OCI-LY1 (cell line): ENCODE measurements around the gene HLCS.

Source experiments
- H2AFZ ChIP-seq: fragments of 200-600 bp; sonication (generic), shearing (Covaris generic); 2 replicates; pipeline ENCODE4 v1.6.0; 2014; ENCODE audit warnings: antibody characterized with exemption, mild to moderate bottlenecking, low read length
- H3F3A ChIP-seq: fragments of 200-600 bp; sonication (generic), shearing (Covaris generic); 2 replicates; pipeline ENCODE4 v1.6.0; 2014; ENCODE audit warnings: mild to moderate bottlenecking, antibody characterized with exemption, low read length, moderate library complexity; ENCODE audit not compliant: insufficient read depth
- H3K27ac ChIP-seq: fragments of 200-600 bp; sonication (generic); 2 replicates; pipeline ENCODE4 v1.5.1; 2014; ENCODE audit warnings: low read length, mixed run types, mild to moderate bottlenecking, low read depth; ENCODE audit not compliant: poor library complexity, severe bottlenecking
- H3K27me3 ChIP-seq: fragments of 200-600 bp; sonication (generic); 2 replicates; pipeline ENCODE4 v1.6.0; 2014; ENCODE audit warnings: antibody characterized with exemption, mild to moderate bottlenecking, low read length, moderate library complexity; ENCODE audit not compliant: insufficient read depth
- H3K36me3 ChIP-seq: fragments of 200-600 bp; sonication (generic); 2 replicates; pipeline ENCODE4 v1.6.1; 2014; ENCODE audit warnings: mild to moderate bottlenecking, antibody characterized with exemption, low read length, moderate library complexity, mixed read lengths; ENCODE audit not compliant: insufficient read depth
- H3K4me1 ChIP-seq: fragments of 200-600 bp; sonication (generic); 2 replicates; pipeline ENCODE4 v1.5.1; 2014; ENCODE audit warnings: mild to moderate bottlenecking, low read length, moderate library complexity; ENCODE audit not compliant: insufficient read depth, severe bottlenecking
- H3K4me2 ChIP-seq: fragments of 200-600 bp; sonication (generic), shearing (Covaris generic); 2 replicates; pipeline ENCODE4 v1.6.1; 2014; ENCODE audit warnings: low read length
- H3K4me3 ChIP-seq: fragments of 200-600 bp; sonication (generic); 2 replicates; pipeline ENCODE4 v1.5.1; 2014; ENCODE audit warnings: low read length, low read depth, mild to moderate bottlenecking, mixed read lengths; ENCODE audit not compliant: poor library complexity, severe bottlenecking
- H3K79me2 ChIP-seq: fragments of 200-600 bp; shearing (Covaris generic); 2 replicates; pipeline ENCODE4 v1.6.1; 2016; ENCODE audit warnings: mixed run types, low read length, mixed read lengths; ENCODE audit not compliant: insufficient read depth
- H3K9ac ChIP-seq: fragments of 200-600 bp; sonication (generic), shearing (Covaris generic); 2 replicates; pipeline ENCODE4 v1.6.1; 2014; ENCODE audit warnings: mild to moderate bottlenecking, low read length, mixed read lengths
- H3K9me2 ChIP-seq: fragments of 200-600 bp; sonication (generic), shearing (Covaris generic); 2 replicates; pipeline ENCODE4 v1.6.1; 2014; ENCODE audit warnings: low read depth, mild to moderate bottlenecking, low read length, mixed read lengths
- H3K9me3 ChIP-seq: fragments of 200-600 bp; shearing (Covaris generic); 2 replicates; pipeline ENCODE4 v1.6.1; 2014; ENCODE audit warnings: low read length, mixed read lengths
- H4K20me1 ChIP-seq: fragments of 200-600 bp; sonication (generic), shearing (Covaris generic); 2 replicates; pipeline ENCODE4 v1.6.0; 2016; ENCODE audit warnings: mild to moderate bottlenecking, low read length; ENCODE audit not compliant: insufficient read depth
- CTCF ChIP-seq: fragments of 200-600 bp; sonication (generic), shearing (Covaris generic); IDR thresholded peaks from 2 replicates; pipeline ENCODE4 v1.5.1; 2017; ENCODE audit warnings: mild to moderate bottlenecking, antibody characterized with exemption, low read length, moderate library complexity, mixed read lengths
- EZH2 ChIP-seq: fragments of 200-600 bp; sonication (generic), shearing (Covaris generic); IDR thresholded peaks from 2 replicates; pipeline ENCODE4 v1.8.0; 2017; ENCODE audit warnings: borderline replicate concordance, mixed run types, mild to moderate bottlenecking, antibody characterized with exemption, low read length, moderate library complexity, mixed read lengths

HLCS gene

GRCh38 chr21:36892201-36892600 lies 74.3 kb downstream of the HLCS start:
- no peak for TF ChIP-seq CTCF
- no peak for TF ChIP-seq EZH2
- H3K9ac ChIP-seq, result no peak overlapping the region
- H3K27ac ChIP-seq, result no peak overlapping the region
- H4K20me1 ChIP-seq, result no peaks in the 10 kb centered on the region
- no peaks in the 10 kb centered on the region for H3K9me2 ChIP-seq
- no peaks in the 10 kb centered on the region for H3K79me2 ChIP-seq
- no peak overlapping the region for H2AFZ ChIP-seq
- H3K27me3 ChIP-seq, result no peaks in the 10 kb centered on the region
- no peaks in the 10 kb centered on the region for H3K9me3 ChIP-seq
- no peak overlapping the region for H3K4me3 ChIP-seq
- peaks cover 12% of the 10 kb centered on the region; the same call in 1 of the 2 replicates for H3K36me3 ChIP-seq
- H3K4me2 ChIP-seq, result no peak overlapping the region
- H3K4me1 ChIP-seq, result no peaks in the 10 kb centered on the region
- H3F3A ChIP-seq, result no peaks in the 10 kb centered on the region

- H4K20me1 ChIP-seq, result no peaks in the 10 kb centered on the region
- H2AFZ ChIP-seq, result no peak overlapping the region
- no peaks in the 10 kb centered on the region for H3K79me2 ChIP-seq
- no peaks in the 10 kb centered on the region for H3K4me1 ChIP-seq
- H3K9me2 ChIP-seq, result no peaks in the 10 kb centered on the region
- peaks cover 11% of the 10 kb centered on the region; the same call in 1 of the 2 replicates for H3K36me3 ChIP-seq
- H3K4me3 ChIP-seq, result no peak overlapping the region
- no peaks in the 10 kb centered on the region for H3K9me3 ChIP-seq
- TF ChIP-seq CTCF, result no peak
- no peak for TF ChIP-seq EZH2
- no peak overlapping the region for H3K4me2 ChIP-seq
- no peaks in the 10 kb centered on the region for H3F3A ChIP-seq
- H3K9ac ChIP-seq, result no peak overlapping the region
- no peaks in the 10 kb centered on the region for H3K27me3 ChIP-seq
- no peak overlapping the region for H3K27ac ChIP-seq
Observed at GRCh38 chr21:36891692-36892091, 74.8 kb downstream of the HLCS start.

GRCh38 chr21:36891121-36891520 lies 75.3 kb downstream of the HLCS start:
- H4K20me1 ChIP-seq, result no peaks in the 10 kb centered on the region
- no peaks in the 10 kb centered on the region for H3K9me3 ChIP-seq
- H3K9me2 ChIP-seq, result no peaks in the 10 kb centered on the region
- no peaks in the 10 kb centered on the region for H3F3A ChIP-seq
- peaks cover 10% of the 10 kb centered on the region; the same call in 1 of the 2 replicates for H3K36me3 ChIP-seq
- H3K27ac ChIP-seq, result no peak overlapping the region
- no peak overlapping the region for H2AFZ ChIP-seq
- no peak overlapping the region for H3K9ac ChIP-seq
- H3K79me2 ChIP-seq, result no peaks in the 10 kb centered on the region
- no peaks in the 10 kb centered on the region for H3K27me3 ChIP-seq
- TF ChIP-seq CTCF (no peak), EZH2 (no peak)
- no peaks in the 10 kb centered on the region for H3K4me1 ChIP-seq
- H3K4me3 ChIP-seq, result no peak overlapping the region
- no peak overlapping the region for H3K4me2 ChIP-seq
